ENCODE measurements around the gene TMEM59.
"Not testable (repeated sequence)": the region's sequence is repeated elsewhere in the genome, so short reads cannot be mapped to it uniquely, and the experiment has no call there.

TMEM59 gene

GRCh38 chr1:54045496-54045895 is 7.5 kb downstream of the TMEM59 start:
- H3K23ac ChIP-seq (ENCODE audit: low read length) = no peak overlapping the region
- no peak overlapping the region for H4K8ac ChIP-seq (ENCODE audit: low read depth, low read length)
- H3K4me1 ChIP-seq (ENCODE audit: control insufficient read depth, low read depth, low read length) = no peaks in the 10 kb centered on the region
- H4K5ac ChIP-seq (ENCODE audit: low read length) = no peak overlapping the region
- no peaks in the 10 kb centered on the region for H3K79me1 ChIP-seq (ENCODE audit: low read length)
- H3K36me3 ChIP-seq (ENCODE audit: control insufficient read depth, insufficient read depth, low read length) = no peaks in the 10 kb centered on the region
- no peak overlapping the region for H3K4me3 ChIP-seq (ENCODE audit: low read length)
- no peaks in the 10 kb centered on the region for H3K27me3 ChIP-seq (ENCODE audit: insufficient read depth, low read length, poor library complexity)
- no peak overlapping the region for H3K18ac ChIP-seq (ENCODE audit: low read length)
- H2BK120ac ChIP-seq (ENCODE audit: low read depth, low read length) = no peak overlapping the region
- no peak overlapping the region for H2BK5ac ChIP-seq (ENCODE audit: low read length)
- no peak overlapping the region for H3K9ac ChIP-seq (ENCODE audit: low read length)
- DNase-seq = no peak
- H3K56ac ChIP-seq (ENCODE audit: low read length) = no peak overlapping the region
- no peak overlapping the region for H3K4me2 ChIP-seq (ENCODE audit: low read length)
- no peak overlapping the region for H2AK5ac ChIP-seq (ENCODE audit: low read length)
- WGBS (ENCODE audit: extremely low coverage, insufficient coverage, low lambda C conversion rate) = no CpG with 5 or more reads among the region's 2 CpGs
- H2BK15ac ChIP-seq (replicated peaks; ENCODE audit: low read depth) = no peak overlapping the region
- no peak overlapping the region for H3K27ac ChIP-seq (ENCODE audit: low read depth, low read length)
- no peak overlapping the region for H3K4ac ChIP-seq (ENCODE audit: low read depth, low read length)
- H3K79me2 ChIP-seq (ENCODE audit: control insufficient read depth, insufficient read depth, low read length) = no peaks in the 10 kb centered on the region

- DNase-seq = no peak
- Histone ChIP-seq H4K5ac (ENCODE audit: low read length) (no peak overlapping the region), H3K56ac (ENCODE audit: low read length) (no peak overlapping the region), H2AK5ac (ENCODE audit: low read length) (no peak overlapping the region), H2BK5ac (ENCODE audit: low read length) (no peak overlapping the region), H3K4ac (ENCODE audit: low read depth, low read length) (no peak overlapping the region), H3K4me1 (ENCODE audit: control insufficient read depth, low read depth, low read length) (no peaks in the 10 kb centered on the region), H3K36me3 (ENCODE audit: control insufficient read depth, insufficient read depth, low read length) (no peaks in the 10 kb centered on the region), H3K27ac (ENCODE audit: low read depth, low read length) (no peak overlapping the region), H3K79me2 (ENCODE audit: control insufficient read depth, insufficient read depth, low read length) (no peaks in the 10 kb centered on the region), H4K8ac (ENCODE audit: low read depth, low read length) (no peak overlapping the region), H3K79me1 (ENCODE audit: low read length) (no peaks in the 10 kb centered on the region), H3K9ac (ENCODE audit: low read length) (no peak overlapping the region), H3K18ac (ENCODE audit: low read length) (no peak overlapping the region), H3K27me3 (ENCODE audit: insufficient read depth, low read length, poor library complexity) (no peaks in the 10 kb centered on the region), H3K23ac (ENCODE audit: low read length) (no peak overlapping the region), H2BK120ac (ENCODE audit: low read depth, low read length) (no peak overlapping the region), H2BK15ac (replicated peaks; ENCODE audit: low read depth) (no peak overlapping the region), H3K4me2 (ENCODE audit: low read length) (no peak overlapping the region), H3K4me3 (ENCODE audit: low read length) (no peak overlapping the region)
- WGBS (ENCODE audit: extremely low coverage, insufficient coverage, low lambda C conversion rate) = no CpG with 5 or more reads among the region's 1 CpG
These were observed 11.2 kb downstream of the TMEM59 start for GRCh38 chr1:54041806-54042205.

- H3K4me3 ChIP-seq (ENCODE audit: low read length) = no peak overlapping the region
- no peak overlapping the region for H3K4ac ChIP-seq (ENCODE audit: low read depth, low read length)
- H2AK5ac ChIP-seq (ENCODE audit: low read length) = no peak overlapping the region
- H3K9ac ChIP-seq (ENCODE audit: low read length) = no peak overlapping the region
- H3K79me2 ChIP-seq (ENCODE audit: control insufficient read depth, insufficient read depth, low read length) = no peaks in the 10 kb centered on the region
- H3K23ac ChIP-seq (ENCODE audit: low read length) = no peak overlapping the region
- no peak overlapping the region for H3K56ac ChIP-seq (ENCODE audit: low read length)
- H4K8ac ChIP-seq (ENCODE audit: low read depth, low read length) = no peak overlapping the region
- no peak overlapping the region for H4K5ac ChIP-seq (ENCODE audit: low read length)
- H2BK15ac ChIP-seq (replicated peaks; ENCODE audit: low read depth) = no peak overlapping the region
- H3K18ac ChIP-seq (ENCODE audit: low read length) = no peak overlapping the region
- no peak overlapping the region for H3K27ac ChIP-seq (ENCODE audit: low read depth, low read length)
- H3K36me3 ChIP-seq (ENCODE audit: control insufficient read depth, insufficient read depth, low read length) = no peaks in the 10 kb centered on the region
- no peaks in the 10 kb centered on the region for H3K4me1 ChIP-seq (ENCODE audit: control insufficient read depth, low read depth, low read length)
- H3K4me2 ChIP-seq (ENCODE audit: low read length) = no peak overlapping the region
- H2BK5ac ChIP-seq (ENCODE audit: low read length) = no peak overlapping the region
- H2BK120ac ChIP-seq (ENCODE audit: low read depth, low read length) = no peak overlapping the region
- DNase-seq = no peak
- H3K27me3 ChIP-seq (ENCODE audit: insufficient read depth, low read length, poor library complexity) = no peaks in the 10 kb centered on the region
- no peaks in the 10 kb centered on the region for H3K79me1 ChIP-seq (ENCODE audit: low read length)
These were observed 15.5 kb downstream of the TMEM59 start for GRCh38 chr1:54037476-54037875.

GRCh38 chr1:54028306-54029251 is 24.4 kb downstream of the TMEM59 start:
- no peak overlapping the region for H2AK5ac ChIP-seq (ENCODE audit: low read length)
- H3K79me2 ChIP-seq (ENCODE audit: control insufficient read depth, insufficient read depth, low read length) = no peaks in the 10 kb centered on the region
- H3K79me1 ChIP-seq (ENCODE audit: low read length) = no peaks in the 10 kb centered on the region
- peak; percentile 30 for DNase-seq
- H2BK5ac ChIP-seq (ENCODE audit: low read length) = no peak overlapping the region
- WGBS (ENCODE audit: extremely low coverage, insufficient coverage, low lambda C conversion rate) = no CpG with 5 or more reads among the region's 3 CpGs
- H3K4me2 ChIP-seq (ENCODE audit: low read length) = no peak overlapping the region
- H3K27ac ChIP-seq (ENCODE audit: low read depth, low read length) = no peak overlapping the region
- H4K5ac ChIP-seq (ENCODE audit: low read length) = no peak overlapping the region
- H3K9ac ChIP-seq (ENCODE audit: low read length) = no peak overlapping the region
- no peak overlapping the region for H4K8ac ChIP-seq (ENCODE audit: low read depth, low read length)
- no peak overlapping the region for H3K56ac ChIP-seq (ENCODE audit: low read length)
- no peaks in the 10 kb centered on the region for H3K27me3 ChIP-seq (ENCODE audit: insufficient read depth, low read length, poor library complexity)
- H3K18ac ChIP-seq (ENCODE audit: low read length) = no peak overlapping the region
- H2BK15ac ChIP-seq (replicated peaks; ENCODE audit: low read depth) = no peak overlapping the region
- H3K4ac ChIP-seq (ENCODE audit: low read depth, low read length) = no peak overlapping the region
- peak overlapping the region; percentile 80 for H3K23ac ChIP-seq (ENCODE audit: low read length)
- H3K36me3 ChIP-seq (ENCODE audit: control insufficient read depth, insufficient read depth, low read length) = no peaks in the 10 kb centered on the region
- H3K4me1 ChIP-seq (ENCODE audit: control insufficient read depth, low read depth, low read length) = peaks cover 4% of the 10 kb centered on the region
- no peak overlapping the region for H2BK120ac ChIP-seq (ENCODE audit: low read depth, low read length)
- no peak overlapping the region for H3K4me3 ChIP-seq (ENCODE audit: low read length)

GRCh38 chr1:54027848-54028247 is 25.2 kb downstream of the TMEM59 start:
- Histone ChIP-seq H3K27me3 (ENCODE audit: insufficient read depth, low read length, poor library complexity) (no peaks in the 10 kb centered on the region), H3K9ac (ENCODE audit: low read length) (no peak overlapping the region), H4K5ac (ENCODE audit: low read length) (no peak overlapping the region), H3K27ac (ENCODE audit: low read depth, low read length) (no peak overlapping the region), H3K4me3 (ENCODE audit: low read length) (no peak overlapping the region), H3K4me1 (ENCODE audit: control insufficient read depth, low read depth, low read length) (peaks cover 4% of the 10 kb centered on the region), H2BK5ac (ENCODE audit: low read length) (no peak overlapping the region), H4K8ac (ENCODE audit: low read depth, low read length) (no peak overlapping the region), H2AK5ac (ENCODE audit: low read length) (no peak overlapping the region), H2BK15ac (replicated peaks; ENCODE audit: low read depth) (no peak overlapping the region), H3K36me3 (ENCODE audit: control insufficient read depth, insufficient read depth, low read length) (no peaks in the 10 kb centered on the region), H3K4me2 (ENCODE audit: low read length) (no peak overlapping the region), H3K79me1 (ENCODE audit: low read length) (no peaks in the 10 kb centered on the region), H3K4ac (ENCODE audit: low read depth, low read length) (no peak overlapping the region), H3K23ac (ENCODE audit: low read length) (no peak overlapping the region), H3K18ac (ENCODE audit: low read length) (no peak overlapping the region), H2BK120ac (ENCODE audit: low read depth, low read length) (no peak overlapping the region), H3K56ac (ENCODE audit: low read length) (no peak overlapping the region), H3K79me2 (ENCODE audit: control insufficient read depth, insufficient read depth, low read length) (no peaks in the 10 kb centered on the region)
- peak; percentile 32 for DNase-seq
- WGBS (ENCODE audit: extremely low coverage, insufficient coverage, low lambda C conversion rate) = no CpG with 5 or more reads among the region's 5 CpGs

GRCh38 chr1:54024811-54025210 is 28.2 kb downstream of the TMEM59 start:
- H2BK5ac ChIP-seq (ENCODE audit: low read length); H2BK15ac ChIP-seq (replicated peaks; ENCODE audit: low read depth); H4K8ac ChIP-seq (ENCODE audit: low read depth, low read length); H3K4me2 ChIP-seq (ENCODE audit: low read length); H3K4me1 ChIP-seq (ENCODE audit: control insufficient read depth, low read depth, low read length); H3K36me3 ChIP-seq (ENCODE audit: control insufficient read depth, insufficient read depth, low read length); H3K18ac ChIP-seq (ENCODE audit: low read length); H3K56ac ChIP-seq (ENCODE audit: low read length); DNase-seq; H3K4ac ChIP-seq (ENCODE audit: low read depth, low read length); H3K79me1 ChIP-seq (ENCODE audit: low read length); H3K79me2 ChIP-seq (ENCODE audit: control insufficient read depth, insufficient read depth, low read length); H3K4me3 ChIP-seq (ENCODE audit: low read length); H3K9ac ChIP-seq (ENCODE audit: low read length); H4K5ac ChIP-seq (ENCODE audit: low read length); H2AK5ac ChIP-seq (ENCODE audit: low read length); H2BK120ac ChIP-seq (ENCODE audit: low read depth, low read length); H3K23ac ChIP-seq (ENCODE audit: low read length); H3K27ac ChIP-seq (ENCODE audit: low read depth, low read length); H3K27me3 ChIP-seq (ENCODE audit: insufficient read depth, low read length, poor library complexity): not testable (repeated sequence)
- no CpG with 5 or more reads among the region's 1 CpG for WGBS (ENCODE audit: extremely low coverage, insufficient coverage, low lambda C conversion rate)

Measured in mesendoderm (in vitro differentiated cells).